GM18861 (cell line): ENCODE results near the gene TMEM59.
"Not testable (repeated sequence)": the region's sequence is repeated elsewhere in the genome, so short reads cannot be mapped to it uniquely, and the experiment has no call there.

Experiments used
- ATAC-seq: cut with Tn5 transposase; IDR thresholded peaks from one replicate; pipeline ENCODE4 v1.9.1; 2021; ENCODE audit not compliant: unreplicated experiment

Gene TMEM59

DNA sequence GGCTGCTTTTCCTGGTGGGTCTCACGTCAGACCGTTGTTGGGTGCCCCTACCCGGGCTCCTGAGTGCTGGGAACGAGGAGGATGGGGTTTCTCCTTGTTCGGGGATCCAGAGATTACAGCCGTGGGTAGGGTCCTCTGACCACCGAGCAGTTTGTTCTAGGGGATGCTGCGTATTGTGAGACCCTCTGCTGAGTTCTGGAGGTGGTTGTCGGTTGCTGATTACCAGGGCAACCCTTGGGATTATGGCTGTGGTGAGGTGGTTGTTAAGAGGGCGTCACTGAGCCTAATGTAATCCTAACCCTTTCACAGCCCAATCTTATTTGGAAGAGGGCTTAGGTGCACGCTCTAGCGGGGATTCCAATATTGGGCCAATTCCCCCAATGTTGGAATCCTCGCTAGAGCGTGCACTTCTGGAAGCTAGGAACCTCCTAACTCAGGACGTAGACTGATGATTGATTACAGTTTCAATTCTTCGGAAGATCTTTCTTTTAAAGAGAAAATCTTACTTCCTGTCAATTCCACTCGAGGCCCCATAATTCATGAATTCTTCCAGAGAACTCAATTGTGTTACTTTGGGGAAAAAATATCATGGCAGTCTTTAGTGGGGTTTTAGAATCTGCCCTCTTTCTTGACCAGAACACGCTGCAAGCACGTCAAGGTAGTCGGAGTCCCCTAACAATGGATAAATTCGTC is 887 bp upstream of the TMEM59 start:
- no peak for ATAC-seq

DNA sequence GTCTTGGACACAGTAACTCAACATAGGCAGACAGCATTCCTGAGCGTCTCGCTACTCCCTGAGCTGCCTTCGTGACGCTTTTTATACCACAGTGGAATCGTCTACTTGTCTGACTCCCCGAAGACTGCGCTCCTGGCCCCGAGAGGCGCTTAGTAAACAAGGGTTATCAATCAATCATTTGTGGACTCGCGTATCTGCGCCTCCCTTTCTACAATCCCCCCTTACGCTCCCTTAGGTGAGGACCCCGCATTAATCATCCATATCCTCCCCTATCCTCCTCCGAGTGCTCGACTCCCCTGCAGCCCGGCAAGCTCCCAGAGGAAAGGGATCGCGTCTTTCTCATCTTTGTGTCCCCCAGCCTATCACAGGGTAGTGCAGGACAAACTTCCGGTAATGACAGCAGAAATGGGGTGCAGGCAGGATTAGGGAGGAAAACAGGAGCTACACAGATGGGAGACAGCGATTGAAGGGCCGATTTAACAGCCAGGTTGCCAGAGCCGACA is 522 bp downstream of the TMEM59 start:
- no peak for ATAC-seq

DNA sequence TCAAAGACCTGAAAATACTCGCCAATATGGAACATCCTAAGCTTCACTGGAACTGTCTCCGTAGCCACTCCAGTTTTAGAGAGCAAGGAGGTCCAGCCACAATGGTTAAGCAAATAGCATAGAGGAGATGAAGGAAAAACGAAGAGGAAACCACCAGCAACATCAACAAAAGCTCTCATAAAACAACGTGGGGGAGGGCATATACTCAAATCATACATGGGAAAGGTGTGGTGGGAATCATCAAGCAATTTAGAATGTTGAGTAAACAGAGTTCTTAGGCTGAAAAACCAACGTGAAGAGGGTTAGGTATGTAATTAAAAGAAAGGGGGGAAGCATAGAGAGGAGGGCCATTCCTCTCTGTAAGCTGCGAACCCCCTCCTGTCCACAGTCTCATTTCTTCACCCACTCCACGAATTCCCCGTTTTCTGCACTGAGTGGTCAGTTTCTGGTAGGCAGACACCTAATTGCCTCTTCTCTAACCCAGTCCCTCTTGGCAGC is 1.0 kb downstream of the TMEM59 start:
- ATAC-seq: no peak

DNA sequence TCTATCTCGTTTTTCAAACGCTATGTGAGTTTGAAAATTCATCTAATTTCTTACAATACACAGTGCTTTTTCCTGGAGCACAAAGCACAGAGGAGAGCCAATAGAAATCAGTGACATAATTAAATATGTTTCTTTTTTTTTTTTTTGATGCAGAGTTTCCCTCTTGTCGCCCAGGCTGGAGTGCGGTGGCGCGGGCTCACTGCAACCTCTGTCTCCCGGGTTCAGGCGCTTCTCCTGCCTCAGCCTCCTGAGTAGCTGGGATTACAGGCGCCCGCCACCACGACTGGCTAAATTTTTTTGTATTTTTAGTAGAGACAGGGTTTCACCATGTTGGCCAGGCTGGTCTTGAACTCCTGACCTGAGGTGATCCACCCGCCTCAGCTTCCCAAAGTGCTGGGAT is 2.6 kb downstream of the TMEM59 start:
- ATAC-seq: not testable (repeated sequence)

DNA sequence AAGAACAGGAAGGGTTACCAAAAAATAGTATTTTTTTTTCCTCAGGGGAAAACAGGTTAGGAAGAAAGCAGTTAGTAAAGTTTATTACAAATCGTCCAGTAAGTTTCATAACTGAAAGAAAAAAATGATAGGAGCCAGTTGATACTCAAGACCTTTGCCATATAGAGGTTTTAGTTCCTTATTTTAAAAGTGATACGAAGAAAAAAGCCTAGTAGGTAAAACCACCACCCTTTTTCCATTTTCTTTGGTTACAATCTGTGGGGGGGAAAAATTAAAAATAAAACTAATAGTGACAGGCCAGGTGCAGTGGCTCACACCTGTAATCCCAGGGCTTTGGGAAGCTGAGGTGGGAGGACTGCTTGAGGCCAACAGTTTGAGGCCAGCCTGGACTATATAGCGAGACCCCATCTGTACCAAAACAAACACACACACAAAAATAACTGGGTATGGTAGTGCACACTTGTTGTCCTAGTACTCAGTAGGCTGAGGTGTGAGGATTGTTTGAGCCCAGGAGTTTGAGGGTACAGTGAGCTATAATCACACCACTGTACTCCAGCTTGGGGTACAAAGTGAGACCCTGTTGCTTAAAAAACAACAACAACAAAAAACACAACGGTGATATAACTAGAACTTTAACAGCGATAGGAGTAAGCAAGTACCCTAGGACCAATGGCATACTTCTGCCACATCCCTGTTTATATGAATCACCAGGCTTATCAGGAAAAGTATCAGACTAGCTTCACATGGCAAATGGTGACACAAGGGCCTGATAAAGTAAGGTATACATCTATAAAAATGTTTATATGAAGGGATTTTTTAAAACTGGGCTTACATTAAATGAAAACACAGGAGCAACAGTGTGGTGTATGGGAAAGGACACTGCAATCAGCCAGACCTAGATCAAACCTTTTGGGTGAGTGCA is 5.4 kb downstream of the TMEM59 start:
- no peak for ATAC-seq

DNA sequence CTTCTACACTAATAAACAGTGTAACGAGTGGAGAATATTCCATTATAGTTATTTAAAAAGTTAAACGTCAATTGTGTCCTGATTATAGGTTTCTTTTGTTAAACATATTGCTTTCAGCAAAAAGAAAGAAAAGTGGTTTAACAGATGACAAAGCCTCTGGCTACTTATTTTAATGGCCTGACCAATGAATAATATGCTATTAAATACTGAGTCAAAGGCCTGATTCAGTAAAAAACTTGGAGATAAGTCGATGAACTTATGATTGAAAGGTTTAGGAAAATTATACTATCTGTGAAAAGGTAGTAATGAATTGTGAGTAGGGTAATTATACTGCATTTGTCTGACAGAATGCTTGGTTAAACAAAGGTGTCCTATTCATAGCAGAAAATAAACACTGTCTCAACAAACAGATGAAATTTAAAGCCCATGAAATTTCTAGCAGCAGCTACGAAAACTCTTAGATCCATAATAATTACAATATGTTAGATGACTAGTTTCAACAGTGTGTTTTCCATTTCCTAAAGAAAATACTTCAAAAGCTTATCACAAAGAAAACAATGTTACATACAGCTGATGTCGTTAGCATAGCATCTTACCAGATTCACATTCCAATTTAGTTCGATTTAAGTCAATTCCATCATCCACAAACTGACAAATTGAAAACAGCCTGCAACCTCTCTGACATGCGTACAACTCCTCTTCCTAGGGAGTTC is 6.2 kb downstream of the TMEM59 start:
- ATAC-seq: no peak

DNA sequence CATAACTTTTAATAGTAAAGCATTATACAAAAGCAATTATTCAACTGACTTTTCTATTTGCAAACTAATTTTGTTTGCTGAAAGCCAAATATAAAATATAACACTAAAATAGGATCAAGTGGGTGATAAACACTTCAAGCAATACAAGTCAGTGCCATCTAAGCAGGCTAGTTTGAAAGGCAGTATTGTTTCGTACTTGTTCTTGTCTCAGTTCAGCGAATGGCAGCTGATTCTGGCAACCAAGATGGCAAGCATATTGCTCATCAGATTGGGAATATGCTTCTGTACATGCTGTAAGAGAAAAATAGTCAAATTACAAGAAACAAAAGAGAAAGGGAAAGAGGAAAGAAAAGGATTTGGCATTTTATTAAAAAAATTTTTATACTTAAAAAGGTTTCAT is 7.5 kb downstream of the TMEM59 start:
- no peak for ATAC-seq

DNA sequence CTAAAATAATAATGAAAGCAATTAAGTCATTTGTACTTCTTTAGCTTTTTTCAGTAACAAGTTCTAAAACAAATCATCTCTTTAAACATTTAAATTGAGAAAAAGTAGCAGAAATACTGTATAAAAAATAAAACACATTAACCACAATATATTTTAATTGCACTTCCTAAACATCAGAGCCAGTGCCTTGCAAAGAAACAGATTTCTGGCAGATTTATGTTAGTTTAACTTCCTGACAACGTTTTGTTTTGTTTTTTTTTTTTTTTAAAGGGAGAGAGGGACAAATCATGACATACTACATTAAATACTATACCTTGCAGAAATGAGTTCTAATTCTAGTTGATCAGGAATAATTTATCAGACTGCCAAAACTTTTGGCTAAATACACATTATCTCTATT is 11.2 kb downstream of the TMEM59 start:
- no peak for ATAC-seq

DNA sequence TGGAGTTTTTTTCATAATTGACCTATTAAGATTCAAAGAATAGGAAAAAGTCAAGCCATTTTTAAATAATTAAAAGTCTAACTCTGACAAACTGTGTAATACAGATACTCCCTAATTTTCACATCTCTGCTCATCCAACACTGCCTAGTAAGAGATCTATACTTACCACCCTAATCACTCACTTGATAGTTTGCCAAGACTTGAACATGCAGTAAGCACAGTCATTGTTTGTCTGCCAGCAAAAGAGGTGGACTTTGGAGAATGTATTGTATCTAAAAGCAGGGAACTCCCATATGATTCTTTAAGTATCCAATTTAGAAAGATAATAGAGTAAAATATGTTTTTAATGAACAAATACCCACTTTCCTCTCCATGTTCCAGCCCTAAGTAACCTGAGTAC is 15.5 kb downstream of the TMEM59 start:
- ATAC-seq: no peak

DNA sequence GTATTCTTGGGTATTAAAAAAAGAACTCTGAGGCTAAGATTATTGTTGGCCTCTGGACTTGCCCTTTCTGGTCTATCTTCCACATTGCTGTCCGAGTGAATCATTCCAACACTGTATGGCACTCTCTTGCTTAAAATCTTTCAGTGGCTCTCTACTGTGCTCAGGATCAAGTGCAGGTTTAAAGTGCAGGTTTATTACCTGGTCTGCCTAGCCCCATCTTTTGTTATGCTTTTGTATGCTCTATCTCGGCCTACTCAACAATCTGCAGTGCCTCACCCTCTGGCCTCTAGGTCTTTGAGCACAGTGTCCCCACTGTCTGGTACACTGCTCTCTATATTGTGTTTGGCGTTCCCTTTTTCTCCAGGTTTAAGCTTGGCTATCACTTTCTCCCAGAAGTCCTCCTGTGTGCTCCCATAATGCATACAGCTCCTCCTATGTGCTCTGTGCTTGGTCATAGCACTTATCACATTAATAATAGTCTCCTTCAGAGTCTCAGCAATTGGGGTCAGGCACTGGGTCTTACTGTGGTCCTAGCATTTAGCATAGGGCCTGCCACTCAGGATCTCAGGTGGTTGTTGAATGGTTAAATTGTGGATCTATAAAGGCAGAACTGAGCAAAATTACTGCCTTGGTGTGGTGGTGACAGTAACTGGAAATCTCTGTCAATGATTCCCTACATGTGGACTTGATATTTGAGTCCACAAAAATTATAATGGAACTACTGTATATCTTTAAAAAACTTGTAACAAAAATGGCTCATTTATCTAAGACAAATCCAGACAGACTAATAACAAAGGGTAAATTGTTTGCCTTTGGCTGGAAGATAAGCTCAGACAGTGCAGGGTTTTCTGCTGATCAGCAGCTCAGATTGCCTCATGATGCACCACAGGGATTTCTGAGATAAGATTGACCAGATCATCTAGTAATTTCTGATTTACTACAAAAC is 24.4 kb downstream of the TMEM59 start:
- no peak for ATAC-seq

DNA sequence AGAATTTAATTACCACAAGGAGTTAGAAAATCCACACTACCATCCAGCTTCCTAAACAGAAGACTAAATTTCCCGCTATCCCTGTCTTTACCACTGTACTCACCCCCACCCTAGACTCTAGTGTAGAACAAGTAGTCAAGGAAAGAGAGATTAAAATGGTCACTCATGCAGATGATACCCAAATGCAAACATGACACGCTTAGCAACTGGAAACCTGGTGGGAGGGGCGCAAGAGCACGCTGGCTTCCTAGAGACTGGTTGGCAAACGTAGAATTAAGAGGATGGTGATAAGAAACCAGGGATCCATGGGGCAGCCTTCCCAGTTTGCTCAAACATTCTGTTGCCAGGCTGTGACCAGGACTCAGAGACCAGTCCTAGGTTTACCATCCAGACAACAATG is 25.2 kb downstream of the TMEM59 start:
- ATAC-seq: no peak

DNA sequence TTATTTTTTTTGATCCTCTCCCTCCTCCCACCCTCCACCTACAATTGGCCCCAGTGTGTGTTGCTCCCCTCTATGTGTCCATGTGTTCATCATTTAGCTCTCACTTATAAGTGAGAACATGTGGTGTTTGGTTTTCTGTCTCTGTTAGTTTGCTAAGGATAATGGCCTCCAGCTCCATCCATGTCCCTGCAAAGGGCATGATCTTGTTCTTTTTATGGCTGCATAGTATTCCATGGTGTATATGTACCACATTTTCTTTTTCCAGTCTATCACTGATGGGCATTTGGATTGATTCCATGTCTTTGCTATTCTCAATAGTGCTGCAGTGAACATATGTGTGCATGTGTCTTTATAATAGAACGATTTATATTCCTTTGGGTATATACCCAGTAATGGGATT is 28.2 kb downstream of the TMEM59 start:
- ATAC-seq: not testable (repeated sequence)

DNA sequence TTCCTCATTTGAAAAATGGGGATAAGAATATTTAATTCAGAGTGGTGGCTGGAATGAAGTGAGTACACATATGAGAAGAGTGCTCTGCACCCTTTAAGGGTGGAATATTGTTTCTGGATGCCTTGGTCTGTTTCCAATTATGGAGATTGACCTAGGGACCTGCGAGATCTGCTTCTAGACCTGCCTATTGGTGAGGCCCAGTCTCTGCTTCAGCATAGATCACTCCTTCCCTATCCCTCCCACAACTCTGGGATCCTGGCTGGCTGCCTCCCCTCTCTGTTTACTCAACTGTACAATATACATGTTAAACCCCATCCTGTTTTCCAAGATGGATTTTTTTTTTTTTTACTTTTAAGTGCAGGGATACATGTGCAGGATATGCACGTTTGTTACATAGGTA is 28.6 kb downstream of the TMEM59 start:
- ATAC-seq: no peak

DNA sequence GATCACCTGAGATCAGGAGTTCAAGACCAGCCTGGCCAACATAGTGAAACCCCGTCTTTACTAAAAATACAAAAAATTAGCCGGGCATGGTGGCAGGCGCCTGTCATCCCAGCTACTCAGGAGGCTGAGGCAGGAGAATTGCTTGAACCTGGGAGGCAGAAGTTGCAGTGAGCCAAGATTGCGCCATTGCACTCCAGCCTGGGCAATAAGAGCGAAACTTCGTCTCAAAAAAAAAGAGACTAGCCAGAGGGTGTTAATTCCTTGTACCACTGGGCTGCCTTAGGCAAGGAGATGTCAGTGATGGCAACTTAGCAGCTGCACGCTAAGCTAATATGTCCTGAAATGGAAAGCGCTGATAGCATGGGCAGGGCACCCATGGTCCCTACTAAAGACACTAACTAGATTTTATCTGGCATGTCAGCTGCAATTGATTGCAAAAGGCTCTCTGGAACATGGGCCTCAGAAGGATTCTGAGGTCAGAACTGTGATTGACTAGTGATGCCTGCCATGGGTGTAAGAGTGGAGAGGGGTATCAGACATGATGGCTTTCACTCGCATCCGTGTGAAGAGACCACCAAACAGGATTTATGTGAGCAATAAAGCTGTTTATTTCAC is 33.3 kb downstream of the TMEM59 start:
- ATAC-seq: not testable (repeated sequence)

DNA sequence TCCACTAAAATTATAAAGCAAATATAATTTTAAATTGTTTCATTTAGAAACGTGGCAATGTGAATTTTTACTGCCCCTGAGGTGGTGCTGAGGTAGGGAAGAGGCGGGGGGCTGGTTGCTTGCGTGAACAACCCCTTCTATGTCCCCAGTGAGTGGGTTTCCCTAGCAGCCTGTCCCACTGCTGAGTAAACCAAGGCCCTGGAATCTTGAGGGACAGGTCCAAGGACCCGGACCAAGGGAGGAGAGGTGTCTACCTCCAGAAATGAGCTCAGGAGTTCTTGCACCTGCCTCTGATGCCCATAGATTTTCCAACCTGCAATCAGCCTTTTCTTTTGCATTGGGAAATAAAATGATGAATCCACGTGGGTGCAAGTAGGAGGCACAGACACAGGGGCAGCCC is 34.4 kb downstream of the TMEM59 start:
- ATAC-seq: no peak

DNA sequence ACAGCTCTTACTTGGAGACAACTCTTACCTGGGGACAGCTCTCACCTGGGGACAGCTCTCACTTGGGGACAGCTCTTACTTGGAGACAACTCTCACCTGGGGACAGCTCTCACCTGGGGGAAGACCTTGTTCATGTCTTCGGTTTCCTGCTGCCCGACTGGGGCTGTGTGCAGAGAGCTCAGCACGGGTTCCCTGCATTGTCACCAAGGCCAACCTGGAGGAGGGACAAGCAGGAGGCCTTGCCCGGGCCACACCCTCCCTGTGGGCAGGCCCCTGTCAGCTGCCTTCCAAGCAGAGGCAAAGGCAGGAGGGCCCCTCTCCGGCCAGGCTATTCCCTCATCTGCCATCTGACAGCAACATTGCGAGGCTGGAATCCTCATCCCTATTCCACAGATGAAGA is 35.0 kb downstream of the TMEM59 start, which contains the start of gene LDLRAD1:
Gene LDLRAD1 (minus strand): TSS at position 208 of the 400 bp plus-strand sequence. CDS start 74 bp downstream, at position 134.
- ATAC-seq: no peak

DNA sequence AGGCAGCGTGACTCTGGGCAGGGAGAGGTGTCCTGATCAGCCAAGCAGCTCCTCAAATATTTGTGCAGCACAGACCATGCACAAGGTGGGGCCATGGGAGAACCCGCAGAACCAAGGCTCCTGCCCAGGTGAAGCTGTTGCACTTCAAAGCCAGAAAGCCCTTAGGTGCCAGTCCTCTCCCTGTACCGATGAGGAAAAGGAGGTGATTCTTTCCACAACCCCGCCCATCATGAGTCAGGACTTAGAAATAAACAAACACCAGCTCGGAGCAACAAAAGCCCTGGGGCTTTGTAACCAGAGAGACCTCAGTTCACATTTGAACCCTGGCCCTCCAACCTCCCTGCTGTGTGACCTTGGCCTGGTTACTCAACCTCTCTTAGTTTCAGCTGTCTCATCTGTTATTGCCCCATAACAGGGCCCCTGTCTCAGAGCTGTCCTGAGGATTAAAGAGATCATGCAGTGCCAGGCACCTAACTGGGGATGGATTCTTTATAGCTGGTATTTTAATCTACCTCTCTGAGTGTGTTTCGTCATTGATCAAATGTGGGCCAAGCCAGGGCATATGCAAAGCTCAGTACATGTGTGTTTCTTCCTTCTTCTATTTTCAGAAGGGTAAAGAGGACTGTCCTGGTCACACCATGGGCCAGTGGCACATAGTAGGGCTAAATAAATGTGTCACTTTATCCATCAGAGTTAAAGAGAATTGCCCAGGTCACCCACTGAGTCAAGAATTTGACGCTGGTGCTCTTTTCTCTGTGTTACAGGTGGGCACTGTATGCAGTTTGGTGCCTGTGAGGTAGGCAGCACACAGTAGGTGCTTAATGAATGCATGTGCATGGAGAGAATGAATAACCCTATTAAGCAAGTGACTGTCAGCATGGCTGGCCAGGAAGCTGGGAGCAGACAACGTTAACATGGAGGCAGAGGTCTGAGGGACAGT is 36.4 kb downstream of the TMEM59 start:
- no peak for ATAC-seq

DNA sequence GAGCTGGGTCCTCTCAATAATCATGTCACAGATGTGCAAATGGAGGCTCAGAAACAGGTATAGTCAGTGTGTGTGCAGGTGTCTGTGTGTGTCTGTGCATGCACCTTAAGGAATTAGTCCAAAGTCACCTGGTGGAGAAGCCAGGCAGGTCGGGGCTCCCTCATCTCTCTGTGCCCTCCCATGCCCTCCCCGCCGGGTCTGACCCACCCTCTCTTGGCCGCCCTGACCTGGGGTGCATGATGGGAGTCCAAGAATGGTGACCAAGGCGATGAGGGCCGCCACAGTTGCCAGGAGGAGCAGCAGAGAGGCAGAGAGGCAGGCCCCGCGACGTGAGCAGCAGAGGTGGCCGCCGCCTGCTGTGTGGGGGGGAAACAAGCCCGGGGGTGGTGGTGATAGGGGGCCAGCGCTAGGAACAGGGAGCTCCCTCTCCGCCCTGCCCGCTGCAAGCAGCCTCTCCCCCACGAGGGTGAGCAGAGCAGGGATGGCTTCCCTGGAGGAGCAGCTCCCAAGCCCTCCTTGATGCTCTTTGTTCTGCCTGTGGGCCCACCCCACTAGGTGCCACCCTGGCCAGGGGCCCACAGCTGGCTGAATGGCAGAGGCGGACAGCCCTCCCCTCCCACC is 38.9 kb downstream of the TMEM59 start:
- no peak for ATAC-seq
